SKM-1 (cell line): ENCODE data around the gene TNMD.

Source experiments
- DNase-seq: peaks from one replicate; lab custom pipeline; 2025; ENCODE audit not compliant: unreplicated experiment; lab: John Stamatoyannopoulos, UW

The TNMD gene

GRCh38 chrX:100643956-100644860, 59.5 kb downstream of the TNMD start, which contains the start of gene SRPX2:
Gene SRPX2, plus strand, starts transcription at chrX:100644199. Its CDS starts 2,124 bp downstream, at chrX:100646323.
- DNase-seq = peak; percentile 16

GRCh38 chrX:100645106-100645505, 60.4 kb downstream of the TNMD start:
- no peak for DNase-seq

GRCh38 chrX:100647095-100647494, 62.4 kb downstream of the TNMD start:
- DNase-seq = no peak

GRCh38 chrX:100647739-100648138, 63.0 kb downstream of the TNMD start:
- DNase-seq = no peak

- DNase-seq = no peak
These were observed 64.0 kb downstream of the TNMD start for GRCh38 chrX:100648458-100649417.
